MCF 10A (cell line): Measurements from ENCODE around the gene NKX2-1. TPM values are rescaled to one million over a fixed set of nuclear protein-coding genes. Genes with fewer than 3 reads are reported as not detected.

Source experiments
- BruUV-seq: library from RNA; stranded (reverse); fragments of 400-500 nt; replicated peaks from 2 replicates; lab custom pipeline; 2021; lab: Mats Ljungman, UMichigan
- CTCF ChIA-PET: fragments of 300-600 bp; sonication (Branson Sonifier 250); formaldehyde crosslinking; extraction: SDS; loops from one replicate; lab custom pipeline; 2021; ENCODE audit warnings: antibody characterized with exemption, inconsistent platforms; lab: Yijun Ruan, JAX
- POLR2A ChIA-PET: fragments of 300-600, 350-650 bp; sonication (Branson Sonifier 250); formaldehyde crosslinking; extraction: SDS; loops from one replicate; lab custom pipeline; 2020; ENCODE audit warnings: antibody characterized with exemption, inconsistent platforms; lab: Yijun Ruan, JAX
- DNase-seq: peaks from one replicate; pipeline ENCODE4 v3.0.0-alpha.2; 2018; ENCODE audit not compliant: unreplicated experiment
- H3K27ac Mint-ChIP-seq: one replicate; pipeline ENCODE4 v1.8.0; 2022; ENCODE audit warnings: mild to moderate bottlenecking, low read depth, mixed read lengths; ENCODE audit not compliant: unreplicated experiment
- H3K27me3 Mint-ChIP-seq: one replicate; pipeline ENCODE4 v1.8.0; 2022; ENCODE audit warnings: mixed read lengths; ENCODE audit not compliant: insufficient read depth, unreplicated experiment
- H3K36me3 Mint-ChIP-seq: one replicate; pipeline ENCODE4 v1.8.0; 2022; ENCODE audit warnings: mild to moderate bottlenecking, moderate library complexity, mixed read lengths; ENCODE audit not compliant: insufficient read depth, unreplicated experiment
- H3K4me1 Mint-ChIP-seq: one replicate; pipeline ENCODE4 v1.8.0; 2022; ENCODE audit warnings: mixed read lengths; ENCODE audit not compliant: insufficient read depth, unreplicated experiment
- H3K4me3 Mint-ChIP-seq: one replicate; pipeline ENCODE4 v1.8.0; 2022; ENCODE audit warnings: mild to moderate bottlenecking, moderate library complexity, mixed read lengths; ENCODE audit not compliant: unreplicated experiment
- H3K9me3 Mint-ChIP-seq: one replicate; pipeline ENCODE4 v1.8.0; 2022; ENCODE audit warnings: mixed read lengths; ENCODE audit not compliant: unreplicated experiment
- CTCF ChIP-seq: fragments of 200-600 bp; IDR thresholded peaks from one replicate; pipeline ENCODE4 v1.8.0; 2022; ENCODE audit warnings: antibody characterized with exemption, mild to moderate bottlenecking; ENCODE audit not compliant: unreplicated experiment
- intact Hi-C: fragments of 100-400 bp; cut with micrococcal nuclease; formaldehyde crosslinking; loops from 2 replicates; pipeline ENCODE4 v1.14.1; 2022
- total RNA-seq: library from RNA; stranded (reverse); gene quantifications from 2 replicates; pipeline ENCODE4 v1.2.3, GENCODE V29; 2022

The NKX2-1 gene
- total RNA-seq, 1 experiment from 2014 or later = not detected

GRCh38 chr14:36522972-36523715 lies 3.1 kb upstream of the NKX2-1 start:
- BruUV-seq = no TSS peak
- TF ChIP-seq CTCF = no peak
- Mint-ChIP-seq H3K9me3 (no peaks in the 10 kb centered on the region), H3K27ac (no peak overlapping the region), H3K4me3 (no peak overlapping the region), H3K36me3 (no peaks in the 10 kb centered on the region), H3K27me3 (peaks cover 55% of the 10 kb centered on the region), H3K4me1 (peaks cover 4% of the 10 kb centered on the region)
- ChIA-PET CTCF (interaction anchor here (0.6 to 1.3 kb wide), 4 partner anchors 31 to 1615 kb away, joined by 3 to 5 read pairs (median 4); no protein-coding TSS in a partner anchor), POLR2A (no interaction called here)
- no peak for DNase-seq
- intact Hi-C loops = no loop called here

GRCh38 chr14:36522347-36522971 lies 2.4 kb upstream of the NKX2-1 start:
- no peak overlapping the region for H3K4me3 Mint-ChIP-seq
- no peaks in the 10 kb centered on the region for H3K9me3 Mint-ChIP-seq
- ChIA-PET CTCF (interaction anchor here (1.0 to 1.5 kb wide), 5 partner anchors 31 to 639 kb away, joined by 3 to 6 read pairs (median 4); no protein-coding TSS in a partner anchor), POLR2A (no interaction called here)
- TF ChIP-seq CTCF = no peak
- peaks cover 48% of the 10 kb centered on the region for H3K27me3 Mint-ChIP-seq
- no peak for DNase-seq
- H3K36me3 Mint-ChIP-seq = no peaks in the 10 kb centered on the region
- BruUV-seq = no TSS peak
- no peak overlapping the region for H3K27ac Mint-ChIP-seq
- intact Hi-C loops = no loop called here
- no peaks in the 10 kb centered on the region for H3K4me1 Mint-ChIP-seq

GRCh38 chr14:36521598-36522345 lies 1.7 kb upstream of the NKX2-1 start:
- no peaks in the 10 kb centered on the region for H3K4me1 Mint-ChIP-seq
- no peak for TF ChIP-seq CTCF
- no peaks in the 10 kb centered on the region for H3K9me3 Mint-ChIP-seq
- no peaks in the 10 kb centered on the region for H3K36me3 Mint-ChIP-seq
- H3K4me3 Mint-ChIP-seq = no peak overlapping the region
- no TSS peak for BruUV-seq
- ChIA-PET POLR2A (interaction anchor here (0.6 kb wide), 1 partner anchor 66 kb away, joined by 3 read pairs; no protein-coding TSS in a partner anchor), CTCF (interaction anchor here (0.6 to 1.5 kb wide), 10 partner anchors 12 to 638 kb away, joined by 3 to 9 read pairs (median 3); no protein-coding TSS in a partner anchor)
- H3K27me3 Mint-ChIP-seq = peaks cover 45% of the 10 kb centered on the region
- no peak for DNase-seq
- intact Hi-C loops = no loop called here
- H3K27ac Mint-ChIP-seq = no peak overlapping the region
